Uterus (tissue), 4 donors: ENCODE measurements around the gene IQSEC2. TPM values are rescaled to one million over a fixed set of nuclear protein-coding genes. Genes with fewer than 3 reads are reported as not detected.

Source experiments
- DNase-seq, 2 donors: peaks; one replicate each; pipeline ENCODE4 v3.0.0-alpha.2; 2019 to 2020
- H3K27ac ChIP-seq, 2 donors: fragments of 200-600 bp; sonication (generic); 1 replicate in 1 of 2; 2 replicates in 1 of 2; pipeline ENCODE4 v1.5.1; 2016 to 2018
- H3K27me3 ChIP-seq, 2 donors: fragments of 200-600 bp; sonication (generic); one replicate each; pipeline ENCODE4 v1.5.1; 2018 to 2019; ENCODE audit warnings: control low read depth in 1 of 2
- H3K36me3 ChIP-seq, 2 donors: fragments of 200-600 bp; sonication (generic); one replicate each; pipeline ENCODE4 v1.5.1; 2019; ENCODE audit warnings: control low read depth in 1 of 2
- H3K4me1 ChIP-seq, 2 donors: fragments of 200-600 bp; sonication (generic); one replicate each; pipeline ENCODE4 v1.5.1; 2018 to 2019; ENCODE audit warnings: control low read depth in 1 of 2
- H3K4me3 ChIP-seq, 2 donors: fragments of 200-600 bp; sonication (generic); 1 replicate in 1 of 2; 2 replicates in 1 of 2; pipeline ENCODE4 v1.5.1; 2018 to 2019; ENCODE audit warnings: mild to moderate bottlenecking in 1 of 2
- H3K9me3 ChIP-seq, 2 donors: fragments of 200-600 bp; sonication (generic); one replicate each; pipeline ENCODE4 v1.5.1; 2019; ENCODE audit warnings: control low read depth in 1 of 2
- CTCF ChIP-seq, 4 experiments: fragments of 200-600 bp in 2 of 4; fragments of 450-650 bp in 2 of 4; sonication (generic) in 2 of 4; IDR thresholded peaks; one replicate each; pipeline ENCODE4 v1.5.1; 2016 to 2019; ENCODE audit warnings: antibody characterized with exemption in 4 of 4, mild to moderate bottlenecking in 2 of 4, moderate library complexity in 1 of 4
- POLR2A ChIP-seq, 2 donors: fragments of 450-650 bp; IDR thresholded peaks; one replicate each; pipeline ENCODE4 v1.6.1; 2016; ENCODE audit warnings: antibody characterized with exemption in 2 of 2, mild to moderate bottlenecking in 1 of 2, moderate library complexity in 1 of 2
- intact Hi-C: fragments of 100-400 bp; cut with DNase I; formaldehyde crosslinking; loops from one replicate; pipeline ENCODE4 v1.15.1; 2023; ENCODE audit warnings: low total_unique reads
- total RNA-seq, 4 donors: library from RNA; depleted of rRNA in 3 of 4; stranded (reverse); fragments of >200 nt in 3 of 4; gene quantifications; one replicate each; pipeline versions ENCODE4 v1.1.0 to v1.2.4, GENCODE V29; 2014 to 2023
- donor health status: DM: yes; HTN: yes; CAD: no.

The IQSEC2 gene
- total RNA-seq, 4 donors from 2014 or later: 4.1 to 31.6 (median 8.9) TPM

- H3K27ac ChIP-seq: no peak overlapping the region
- intact Hi-C loops: no loop called here
- no peaks in the 10 kb centered on the region for H3K36me3 ChIP-seq
- no peak for DNase-seq
- H3K9me3 ChIP-seq: no peaks in the 10 kb centered on the region
- no peak overlapping the region for H3K4me3 ChIP-seq
- no peaks in the 10 kb centered on the region for H3K27me3 ChIP-seq
- H3K4me1 ChIP-seq: no peaks in the 10 kb centered on the region
- no peak for TF ChIP-seq CTCF (IDR thresholded peaks at IDR 0.05)
- TF ChIP-seq POLR2A (IDR thresholded peaks at IDR 0.05): no peak
These were observed 19.0 kb downstream of the IQSEC2 start for GRCh38 chrX:53262189-53262917.

DNA sequence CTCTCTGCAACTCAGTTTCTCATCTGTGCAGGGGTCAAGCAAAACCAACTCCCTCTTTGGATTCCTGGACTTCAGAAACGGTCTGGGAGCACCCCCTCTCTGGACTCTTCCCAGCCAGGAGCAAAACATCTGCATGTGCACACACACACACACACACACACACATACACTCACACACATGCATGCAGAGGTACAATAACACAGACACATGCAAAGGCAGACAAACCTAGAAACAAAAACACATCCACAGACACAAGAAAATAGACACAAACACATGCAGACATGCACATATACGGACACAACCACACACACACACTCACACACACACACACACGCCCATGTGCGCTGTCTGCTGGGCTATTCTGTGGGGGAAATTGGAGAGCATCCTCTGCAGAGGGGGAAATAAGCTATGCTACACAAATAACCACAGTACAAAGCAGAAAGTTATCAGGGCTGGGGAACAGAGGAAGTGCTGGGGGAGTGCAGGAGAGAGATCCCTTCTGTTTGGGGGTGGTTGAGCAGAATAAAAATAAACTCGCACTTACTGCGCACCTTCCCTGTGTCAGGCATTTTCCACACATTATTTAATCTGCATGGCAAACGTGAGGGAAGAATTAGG is 19.9 kb downstream of the IQSEC2 start:
- Histone ChIP-seq H3K27ac (no peak overlapping the region), H3K9me3 (no peaks in the 10 kb centered on the region), H3K27me3 (no peaks in the 10 kb centered on the region), H3K4me1 (no peaks in the 10 kb centered on the region), H3K4me3 (no peak overlapping the region), H3K36me3 (no peaks in the 10 kb centered on the region)
- TF ChIP-seq POLR2A (IDR thresholded peaks at IDR 0.05) (no peak), CTCF (IDR thresholded peaks at IDR 0.05) (no peak)
- DNase-seq: no peak
- intact Hi-C loops: no loop called here

GRCh38 chrX:53260836-53261235 is 20.5 kb downstream of the IQSEC2 start:
- Histone ChIP-seq H3K4me1 (no peaks in the 10 kb centered on the region), H3K4me3 (no peak overlapping the region), H3K9me3 (no peaks in the 10 kb centered on the region), H3K27me3 (no peaks in the 10 kb centered on the region), H3K27ac (no peak overlapping the region), H3K36me3 (no peaks in the 10 kb centered on the region)
- DNase-seq: no peak
- no peak for TF ChIP-seq CTCF (IDR thresholded peaks at IDR 0.05)
- no peak for TF ChIP-seq POLR2A (IDR thresholded peaks at IDR 0.05)
- intact Hi-C loops: no loop called here

DNA sequence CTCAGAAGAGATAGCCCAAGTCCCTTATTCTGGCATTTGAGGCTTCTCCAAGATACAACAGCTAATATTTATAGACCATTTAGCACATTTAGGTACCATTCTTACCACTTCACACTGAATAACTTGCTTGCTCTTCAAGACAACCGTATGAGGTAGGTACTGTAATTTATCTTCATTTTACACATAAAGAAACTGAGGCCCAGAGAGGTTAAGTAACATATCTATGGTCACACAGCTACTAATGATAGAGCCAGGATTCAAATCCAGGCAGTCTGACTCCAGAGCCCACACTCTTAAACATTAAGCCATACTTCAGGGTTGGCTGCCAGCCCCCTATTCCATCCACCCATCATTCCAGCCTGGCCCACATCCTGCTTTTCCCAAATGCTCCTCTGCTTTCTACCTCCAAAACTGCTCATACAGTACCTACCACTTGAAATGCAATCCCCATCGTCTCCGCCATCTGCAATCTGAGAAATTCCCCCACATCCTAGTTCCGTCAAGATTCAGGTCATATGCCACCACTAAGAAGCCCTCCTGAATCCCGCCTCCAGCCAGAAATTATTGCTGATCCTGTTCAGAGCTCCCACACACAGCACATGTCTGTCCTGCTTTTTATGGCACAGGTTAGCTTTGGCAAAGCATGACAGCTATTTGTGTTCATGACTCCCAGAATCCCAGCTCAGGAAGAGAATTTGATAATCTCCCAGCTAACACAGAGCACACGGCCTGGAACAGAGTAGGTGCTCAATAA is 23.5 kb downstream of the IQSEC2 start:
- Histone ChIP-seq H3K4me1 (no peaks in the 10 kb centered on the region), H3K36me3 (no peaks in the 10 kb centered on the region), H3K9me3 (no peaks in the 10 kb centered on the region), H3K27ac (no peak overlapping the region), H3K4me3 (no peak overlapping the region), H3K27me3 (no peaks in the 10 kb centered on the region)
- intact Hi-C loops: no loop called here
- no peak for TF ChIP-seq POLR2A (IDR thresholded peaks at IDR 0.05)
- no peak for TF ChIP-seq CTCF (IDR thresholded peaks at IDR 0.05)
- no peak for DNase-seq

GRCh38 chrX:53257166-53257565 is 24.2 kb downstream of the IQSEC2 start:
- TF ChIP-seq POLR2A (IDR thresholded peaks at IDR 0.05) (no peak), CTCF (IDR thresholded peaks at IDR 0.05) (no peak)
- H3K36me3 ChIP-seq: no peaks in the 10 kb centered on the region
- no peak overlapping the region for H3K27ac ChIP-seq
- no peaks in the 10 kb centered on the region for H3K4me1 ChIP-seq
- no peak for DNase-seq
- no peak overlapping the region for H3K4me3 ChIP-seq
- H3K9me3 ChIP-seq: no peaks in the 10 kb centered on the region
- intact Hi-C loops: no loop called here
- no peaks in the 10 kb centered on the region for H3K27me3 ChIP-seq
